ENCODE data around the gene TPSB2. TPM values are rescaled to one million over a fixed set of nuclear protein-coding genes. Genes with fewer than 3 reads are reported as not detected.

The TPSB2 gene
- total RNA-seq, 1 donor from 2014 or later = not detected

GRCh38 chr16:1181404-1182315, 48.3 kb downstream of the TPSB2 start:
- H3K36me3 ChIP-seq (ENCODE audit: insufficient read depth, low read length) = no peaks in the 10 kb centered on the region
- peak overlapping the region; percentile 5 for H3K4me3 ChIP-seq (ENCODE audit: insufficient read depth, low read depth, low read length)
- Mint-ChIP-seq H3K36me3 (ENCODE audit: low read depth, unreplicated experiment) (peaks cover 4% of the 10 kb centered on the region), H3K4me1 (ENCODE audit: low read depth, unreplicated experiment) (peaks cover 8% of the 10 kb centered on the region), H3K27me3 (ENCODE audit: low read depth, unreplicated experiment) (no peaks in the 10 kb centered on the region), H3K9me3 (ENCODE audit: unreplicated experiment) (peaks cover 2% of the 10 kb centered on the region), H3K27ac (ENCODE audit: unreplicated experiment) (peak overlapping the region; percentile 77), H3K4me3 (ENCODE audit: unreplicated experiment) (peak overlapping the region; percentile 3)
- H2AFZ ChIP-seq (ENCODE audit: low read depth, low read length) = peak overlapping the region; percentile 42
- peaks cover 2% of the 10 kb centered on the region for H3K79me2 ChIP-seq (ENCODE audit: insufficient read depth, low read length)
- peaks cover 3% of the 10 kb centered on the region for H4K20me1 ChIP-seq (ENCODE audit: insufficient read depth, low read length)
- H3K4me1 ChIP-seq (ENCODE audit: insufficient read depth, low read length) = peaks cover 34% of the 10 kb centered on the region
- H3K9ac ChIP-seq (ENCODE audit: low read length) = peak overlapping the region; percentile 55
- no peak for FAIRE-seq
- DNase-seq (ENCODE audit: low read depth) = no peak
- TF ChIP-seq EZH2 (IDR thresholded peaks at IDR 0.05; ENCODE audit: insufficient read depth, low read length) (no peak), CTCF (IDR thresholded peaks at IDR 0.05; ENCODE audit: insufficient read depth, low read depth, low read length) (no peak)
- no peaks in the 10 kb centered on the region for H3K9me3 ChIP-seq (ENCODE audit: insufficient read depth, low read depth, low read length)
- peak overlapping the region; percentile 56 for H3K27ac ChIP-seq (ENCODE audit: low read depth, low read length)
- H3K27me3 ChIP-seq (ENCODE audit: insufficient read depth, low read length) = no peaks in the 10 kb centered on the region
- peak overlapping the region; percentile 83 for H3K4me2 ChIP-seq (ENCODE audit: low read length)

GRCh38 chr16:1180549-1181403, 49.2 kb downstream of the TPSB2 start:
- Histone ChIP-seq H3K27me3 (ENCODE audit: insufficient read depth, low read length) (no peaks in the 10 kb centered on the region), H3K9ac (ENCODE audit: low read length) (peak overlapping the region; percentile 55), H3K4me1 (ENCODE audit: insufficient read depth, low read length) (peaks cover 36% of the 10 kb centered on the region), H2AFZ (ENCODE audit: low read depth, low read length) (no peak overlapping the region), H3K36me3 (ENCODE audit: insufficient read depth, low read length) (no peaks in the 10 kb centered on the region), H3K4me3 (ENCODE audit: insufficient read depth, low read depth, low read length) (no peak overlapping the region), H3K79me2 (ENCODE audit: insufficient read depth, low read length) (peaks cover 2% of the 10 kb centered on the region), H3K27ac (ENCODE audit: low read depth, low read length) (no peak overlapping the region), H3K9me3 (ENCODE audit: insufficient read depth, low read depth, low read length) (no peaks in the 10 kb centered on the region), H3K4me2 (ENCODE audit: low read length) (no peak overlapping the region), H4K20me1 (ENCODE audit: insufficient read depth, low read length) (peaks cover 3% of the 10 kb centered on the region)
- Mint-ChIP-seq H3K9me3 (ENCODE audit: unreplicated experiment) (peaks cover 2% of the 10 kb centered on the region), H3K4me3 (ENCODE audit: unreplicated experiment) (no peak overlapping the region), H3K4me1 (ENCODE audit: low read depth, unreplicated experiment) (peaks cover 8% of the 10 kb centered on the region), H3K27me3 (ENCODE audit: low read depth, unreplicated experiment) (no peaks in the 10 kb centered on the region), H3K36me3 (ENCODE audit: low read depth, unreplicated experiment) (no peaks in the 10 kb centered on the region), H3K27ac (ENCODE audit: unreplicated experiment) (no peak overlapping the region)
- DNase-seq (ENCODE audit: low read depth) (no peak), FAIRE-seq (no peak)
- TF ChIP-seq CTCF (IDR thresholded peaks at IDR 0.05; ENCODE audit: insufficient read depth, low read depth, low read length) = no peak
- TF ChIP-seq EZH2 (IDR thresholded peaks at IDR 0.05; ENCODE audit: insufficient read depth, low read length) = no peak

Other genes starting within 250 kb of the TPSB2 start
- 0.70 and 0.98 TPM in 2 replicates for gene SOX8, start 248.4 kb downstream of the TPSB2 start, total RNA-seq
- gene SSTR5, start 157.4 kb downstream of the TPSB2 start, total RNA-seq = not detected in 2 replicates
- gene C1QTNF8, start 133.9 kb downstream of the TPSB2 start, total RNA-seq = not detected in 2 replicates
- gene CACNA1H, start 77.1 kb downstream of the TPSB2 start, total RNA-seq = 21.7 and 30.5 TPM in 2 replicates
- gene TPSG1, start 4.9 kb downstream of the TPSB2 start, total RNA-seq = not detected in 2 replicates
- gene TPSAB1, start 10.5 kb upstream of the TPSB2 start, total RNA-seq = not detected in 2 replicates
- not detected in 2 replicates for gene TPSD1, start 25.9 kb upstream of the TPSB2 start, total RNA-seq
- 135 and 143 TPM in 2 replicates for gene UBE2I, start 79.5 kb upstream of the TPSB2 start, total RNA-seq
- 1.4 and 2.6 TPM in 2 replicates for gene BAIAP3, start 103.5 kb upstream of the TPSB2 start, total RNA-seq
- gene TSR3, start 121.7 kb upstream of the TPSB2 start, total RNA-seq = 60.1 and 63.3 TPM in 2 replicates
- gene GNPTG, start 121.7 kb upstream of the TPSB2 start, total RNA-seq = 45.5 and 60.5 TPM in 2 replicates
- 10.7 and 11.1 TPM in 2 replicates for gene UNKL, start 184.5 kb upstream of the TPSB2 start, total RNA-seq
- 12.7 and 13.5 TPM in 2 replicates for gene UQCC4, start 190.6 kb upstream of the TPSB2 start, total RNA-seq
- not detected in 2 replicates for gene PERCC1, start 200.9 kb upstream of the TPSB2 start, total RNA-seq
- 1.4 and 1.5 TPM in 2 replicates for gene CCDC154, start 214.4 kb upstream of the TPSB2 start, total RNA-seq
- 66.7 and 67.2 TPM in 2 replicates for gene CLCN7, start 244.8 kb upstream of the TPSB2 start, total RNA-seq

Data from astrocyte (in vitro differentiated cells and primary cell).